HL-60/S4 treated with retinoic acid at 250 ng/mL for 4 days and 3 days (cell line): Measurements from ENCODE around the gene ZCRB1.
"Not testable (repeated sequence)": the region's sequence is repeated elsewhere in the genome, so short reads cannot be mapped to it uniquely, and the experiment has no call there.

Source experiments
- in situ Hi-C: fragments of 300-500 bp; cut with MboI; formaldehyde crosslinking; loops from 2 replicates; pipeline ENCODE4 v1.7.0; 2022; ENCODE audit warnings: low sequenced_read_pairs

Gene ZCRB1

GRCh38 chr12:42325653-42326474 is at the start of gene ZCRB1, which contains the start of gene PPHLN1:
TSS of gene ZCRB1 (minus strand) at chr12:42326094. CDS start at chr12:42324102, 1,992 bp downstream.
TSS of gene PPHLN1 (plus strand) at chr12:42326167. CDS start at chr12:42335903, 9,736 bp downstream.
- in situ Hi-C loops = no loop called here

- in situ Hi-C loops = no loop called here
These were observed 47.8 kb upstream of the ZCRB1 start for GRCh38 chr12:42373669-42374068.

- in situ Hi-C loops = no loop called here
These were observed 46.4 kb upstream of the ZCRB1 start for GRCh38 chr12:42372154-42372791.

GRCh38 chr12:42370013-42370412 is 44.1 kb upstream of the ZCRB1 start:
- in situ Hi-C loops = no loop called here

- in situ Hi-C loops = no loop called here
These were observed 39.6 kb upstream of the ZCRB1 start for GRCh38 chr12:42365486-42365885.

- in situ Hi-C loops = no loop called here
These were observed 38.8 kb upstream of the ZCRB1 start for GRCh38 chr12:42364692-42365091.

GRCh38 chr12:42362647-42363260 is 36.9 kb upstream of the ZCRB1 start:
- in situ Hi-C loops = no loop called here

- in situ Hi-C loops = no loop called here
These were observed 36.2 kb upstream of the ZCRB1 start for GRCh38 chr12:42361909-42362646.

- in situ Hi-C loops = no loop called here
These were observed 35.0 kb upstream of the ZCRB1 start for GRCh38 chr12:42360747-42361403.

- in situ Hi-C loops = no loop called here
These were observed 30.4 kb upstream of the ZCRB1 start for GRCh38 chr12:42356344-42356743.

GRCh38 chr12:42350021-42350407 is 24.1 kb upstream of the ZCRB1 start:
- in situ Hi-C loops = not testable (repeated sequence)

- in situ Hi-C loops = not testable (repeated sequence)
These were observed 23.5 kb upstream of the ZCRB1 start for GRCh38 chr12:42349119-42350020.

- in situ Hi-C loops = no loop called here
These were observed 20.6 kb upstream of the ZCRB1 start for GRCh38 chr12:42346403-42347002.

GRCh38 chr12:42343721-42344120 is 17.8 kb upstream of the ZCRB1 start:
- in situ Hi-C loops = no loop called here

GRCh38 chr12:42342028-42342427 is 16.1 kb upstream of the ZCRB1 start:
- in situ Hi-C loops = no loop called here

GRCh38 chr12:42338280-42338679 is 12.4 kb upstream of the ZCRB1 start:
- in situ Hi-C loops = no loop called here

GRCh38 chr12:42336286-42336685 is 10.4 kb upstream of the ZCRB1 start:
- in situ Hi-C loops = no loop called here

GRCh38 chr12:42332301-42333285 is 6.7 kb upstream of the ZCRB1 start:
- in situ Hi-C loops = no loop called here
